IMR-90 (cell line): ENCODE data around the gene RNF19B. TPM values are rescaled to one million over a fixed set of nuclear protein-coding genes. Genes with fewer than 3 reads are reported as not detected.

Experiments
- ATAC-seq: fragments of 200-7000 bp; cut with Tn5 transposase; 2 replicates; pipeline ENCODE4 v1.9.1; 2020; ENCODE audit warnings: low read depth, mild to moderate bottlenecking, moderate library complexity
- BruUV-seq: library from RNA; stranded (reverse); fragments of 400-500 nt; replicated peaks from 2 replicates; lab custom pipeline; 2021; lab: Mats Ljungman, UMichigan
- CTCF ChIA-PET: fragments of 300-600 bp; formaldehyde crosslinking; extraction: SDS; loops from one replicate; lab custom pipeline; 2021; ENCODE audit warnings: antibody characterized with exemption; lab: Yijun Ruan, JAX
- POLR2A ChIA-PET: fragments of 300-600 bp; sonication (Branson Sonifier 250); formaldehyde crosslinking; loops from one replicate; lab custom pipeline; 2022; ENCODE audit warnings: antibody characterized with exemption; ENCODE audit not compliant: unreplicated experiment; lab: Charles Lee
- DNase-seq: peaks from one replicate; pipeline ENCODE4 v3.0.0; 2013
- H2AFZ ChIP-seq: replicated peaks from 2 replicates; pipeline ENCODE3; 2013; ENCODE audit warnings: low read length, mild to moderate bottlenecking; ENCODE audit not compliant: poor library complexity
- H2AK5ac ChIP-seq: 2 replicates; pipeline ENCODE4 v1.6.1; 2013; ENCODE audit warnings: low read depth, low read length, inconsistent platforms
- H2AK9ac ChIP-seq: replicated peaks from 2 replicates; pipeline ENCODE3; 2013; ENCODE audit warnings: mild to moderate bottlenecking, low read depth, low read length, moderate library complexity; ENCODE audit not compliant: poor library complexity
- H2BK120ac ChIP-seq: 2 replicates; pipeline ENCODE4 v1.6.1; 2013; ENCODE audit warnings: low read depth, low read length, inconsistent platforms
- H2BK15ac ChIP-seq: 3 replicates; pipeline ENCODE4 v1.6.1; 2013; ENCODE audit warnings: low read depth, low read length, inconsistent platforms
- H2BK20ac ChIP-seq: 2 replicates; pipeline ENCODE4 v1.6.1; 2013; ENCODE audit warnings: low read depth, mild to moderate bottlenecking, inconsistent platforms, low read length, moderate library complexity
- H2BK5ac ChIP-seq: 2 replicates; pipeline ENCODE4 v1.6.1; 2013; ENCODE audit warnings: mild to moderate bottlenecking, low read depth, low read length, inconsistent platforms; ENCODE audit not compliant: poor library complexity, severe bottlenecking
- H3K14ac ChIP-seq: replicated peaks from 2 replicates; pipeline ENCODE4 v1.6.1; 2013; ENCODE audit warnings: low read depth, low read length, inconsistent platforms
- H3K18ac ChIP-seq: 2 replicates; pipeline ENCODE4 v1.6.1; 2013; ENCODE audit warnings: low read depth, low read length, control low read depth
- H3K23ac ChIP-seq: 2 replicates; pipeline ENCODE4 v1.6.1; 2013; ENCODE audit warnings: low read depth, low read length, inconsistent platforms
- H3K27ac ChIP-seq: 2 replicates; pipeline ENCODE4 v1.5.1; 2013; ENCODE audit warnings: mild to moderate bottlenecking, control low read depth, low read length; ENCODE audit not compliant: insufficient read depth
- H3K27me3 ChIP-seq: 2 replicates; pipeline ENCODE4 v1.6.1; 2013; ENCODE audit warnings: low read length; ENCODE audit not compliant: control insufficient read depth, insufficient read depth
- H3K36me3 ChIP-seq: 2 replicates; pipeline ENCODE4 v1.6.1; 2013; ENCODE audit warnings: low read length, mixed read lengths; ENCODE audit not compliant: control insufficient read depth, insufficient read depth
- H3K4ac ChIP-seq: 2 replicates; pipeline ENCODE4 v1.6.1; 2013; ENCODE audit warnings: low read depth, low read length, inconsistent platforms
- H3K4me1 ChIP-seq: 2 replicates; pipeline ENCODE4 v1.6.1; 2013; ENCODE audit warnings: low read length, mixed read lengths; ENCODE audit not compliant: control insufficient read depth, insufficient read depth
- H3K4me2 ChIP-seq: 2 replicates; pipeline ENCODE4 v1.6.1; 2013; ENCODE audit warnings: low read depth, mild to moderate bottlenecking, control low read depth, low read length, moderate library complexity
- H3K4me3 ChIP-seq: 2 replicates; pipeline ENCODE4 v1.5.1; 2013; ENCODE audit warnings: low read depth, mild to moderate bottlenecking, control low read depth, low read length, moderate library complexity; ENCODE audit not compliant: insufficient read depth
- H3K56ac ChIP-seq: 2 replicates; pipeline ENCODE4 v1.6.1; 2013; ENCODE audit warnings: low read length, inconsistent platforms; ENCODE audit not compliant: insufficient read depth; ENCODE audit errors: extremely low read depth
- H3K79me1 ChIP-seq, 2 experiments: 2 replicates each; pipeline ENCODE4 v1.6.1; 2013; ENCODE audit warnings: low read length in 2 of 2, inconsistent platforms in 1 of 2, low read depth in 1 of 2
- H3K9ac ChIP-seq: 2 replicates; pipeline ENCODE4 v1.6.1; 2013; ENCODE audit warnings: low read depth, low read length, control low read depth
- H3K9me1 ChIP-seq: 2 replicates; pipeline ENCODE4 v1.6.1; 2013; ENCODE audit warnings: low read length, inconsistent platforms; ENCODE audit not compliant: insufficient read depth
- H3K9me3 ChIP-seq: 2 replicates; pipeline ENCODE4 v1.6.1; 2013; ENCODE audit warnings: low read length; ENCODE audit not compliant: control insufficient read depth, insufficient read depth
- H4K20me1 ChIP-seq: 2 replicates; pipeline ENCODE4 v1.6.1; 2013; ENCODE audit warnings: low read length, inconsistent platforms; ENCODE audit not compliant: insufficient read depth
- H4K5ac ChIP-seq: 2 replicates; pipeline ENCODE4 v1.6.1; 2013; ENCODE audit warnings: mild to moderate bottlenecking, low read depth, low read length, control low read depth
- H4K8ac ChIP-seq, 2 experiments: 2 replicates each; pipeline ENCODE4 v1.6.1; 2013; ENCODE audit warnings: low read depth in 2 of 2, low read length in 2 of 2, control low read depth in 1 of 2, inconsistent platforms in 1 of 2
- H4K91ac ChIP-seq: 2 replicates; pipeline ENCODE4 v1.6.1; 2013; ENCODE audit warnings: low read depth, low read length, inconsistent platforms; ENCODE audit not compliant: insufficient read depth
- BHLHE40 ChIP-seq: fragments of 150-350 bp; IDR thresholded peaks from 2 replicates; pipeline ENCODE4 v1.6.1; 2016; ENCODE audit warnings: mild to moderate bottlenecking, low read depth, low read length
- CEBPB ChIP-seq: IDR thresholded peaks from 2 replicates; pipeline ENCODE4 v1.6.1; 2012; ENCODE audit warnings: low read depth, low read length, improper control_type of control experiment
- CHD1 ChIP-seq: IDR thresholded peaks from 2 replicates; pipeline ENCODE4 v1.6.1; 2012; ENCODE audit warnings: low read depth, low read length, improper control_type of control experiment
- FOS ChIP-seq: fragments of 150-350 bp; IDR thresholded peaks from 2 replicates; pipeline ENCODE4 v1.6.1; 2016; ENCODE audit warnings: low read depth, low read length
- MAFK ChIP-seq: IDR thresholded peaks from 2 replicates; pipeline ENCODE4 v1.6.1; 2012; ENCODE audit warnings: low read depth, low read length, improper control_type of control experiment
- MAZ ChIP-seq: IDR thresholded peaks from 2 replicates; pipeline ENCODE4 v1.6.1; 2012; ENCODE audit warnings: low read depth, mild to moderate bottlenecking, low read length, improper control_type of control experiment, moderate library complexity, borderline replicate concordance
- MXI1 ChIP-seq: IDR thresholded peaks from 2 replicates; pipeline ENCODE4 v1.6.1; 2012; ENCODE audit warnings: low read depth, mild to moderate bottlenecking, low read length, moderate library complexity, borderline replicate concordance
- NFE2L2 ChIP-seq: fragments of 150-350 bp; IDR thresholded peaks from 2 replicates; pipeline ENCODE4 v1.6.1; 2016; ENCODE audit warnings: low read depth, mild to moderate bottlenecking, low read length
- POLR2A ChIP-seq: IDR thresholded peaks from 2 replicates; pipeline ENCODE4 v1.6.1; 2012; ENCODE audit warnings: mild to moderate bottlenecking, low read depth, low read length
- RAD21 ChIP-seq: IDR thresholded peaks from 2 replicates; pipeline ENCODE4 v1.6.1; 2012; ENCODE audit warnings: low read length, improper control_type of control experiment
- RCOR1 ChIP-seq: IDR thresholded peaks from 2 replicates; pipeline ENCODE4 v1.6.1; 2012; ENCODE audit warnings: mild to moderate bottlenecking, low read length, improper control_type of control experiment; ENCODE audit not compliant: insufficient replicate concordance
- RFX5 ChIP-seq: IDR thresholded peaks from 2 replicates; pipeline ENCODE4 v1.8.0; 2012; ENCODE audit warnings: low read depth, mild to moderate bottlenecking, low read length, moderate library complexity
- SMC3 ChIP-seq: fragments of 150-350 bp; IDR thresholded peaks from 2 replicates; pipeline ENCODE4 v1.6.1; 2016; ENCODE audit warnings: low read depth, mild to moderate bottlenecking, antibody characterized with exemption, low read length, moderate library complexity
- WGBS, 2 experiments: methylation state at CpG; one replicate each; pipeline versions ENCODE4 v1.1.5 to v1.1.7; 2013; ENCODE audit warnings: missing lambda C conversion rate in 2 of 2; ENCODE audit not compliant: insufficient read length in 1 of 2; ENCODE audit errors: extremely low coverage in 2 of 2; 5-methylcytosine and 5-hydroxymethylcytosine counted together
- dilution Hi-C: fragments of 300-500 bp; cut with HindIII; formaldehyde crosslinking; loops from one replicate; pipeline ENCODE4 v1.14.3; 2018; ENCODE audit warnings: low sequenced_read_pairs; ENCODE audit not compliant: unreplicated experiment
- in situ Hi-C: fragments of 300-500 bp; cut with MboI; formaldehyde crosslinking; loops from 3 replicates; pipeline ENCODE4 v1.14.3; 2019; ENCODE audit warnings: low sequenced_read_pairs, inconsistent platforms, mixed read lengths
- intact Hi-C: fragments of 100-400 bp; cut with micrococcal nuclease; formaldehyde crosslinking; loops from 2 replicates; pipeline ENCODE4 v1.10.0; 2022
- polyA plus RNA-seq, 3 experiments: library from polyadenylated mRNA; depleted of rRNA; stranded (reverse); fragments of >200 nt; gene quantifications; 2 replicates each; pipeline ENCODE4 v1.2.3, GENCODE V29; 2012; ENCODE audit warnings: low replicate concordance in 1 of 3
- total RNA-seq: library from RNA; depleted of rRNA; stranded (reverse); fragments of >200 nt; gene quantifications from 2 replicates; pipeline ENCODE4 v1.2.3, GENCODE V29; 2012
- TF ChIP-seq, protein P1 (sequence below): fragments of 150-350 bp; IDR thresholded peaks from 2 replicates; pipeline ENCODE4 v1.6.1; 2017; ENCODE audit warnings: mild to moderate bottlenecking, antibody characterized with exemption, low read length, low read depth
- TF ChIP-seq, protein P2 (sequence below): conservative IDR thresholded peaks from 2 replicates; pipeline ENCODE4 v1.5.1; 2012; ENCODE audit warnings: mild to moderate bottlenecking, low read depth, low read length, improper control_type of control experiment
- TF ChIP-seq, protein P3 (sequence below): fragments of 150-350 bp; IDR thresholded peaks from 2 replicates; pipeline ENCODE4 v1.6.1; 2016; ENCODE audit warnings: low read depth, mild to moderate bottlenecking, low read length, moderate library complexity, borderline replicate concordance

The RNF19B gene
- total and polyA plus RNA-seq, 2 of the 4 experiments (the other 2 are of a cell fraction): 10.0 to 11.6 TPM

DNA sequence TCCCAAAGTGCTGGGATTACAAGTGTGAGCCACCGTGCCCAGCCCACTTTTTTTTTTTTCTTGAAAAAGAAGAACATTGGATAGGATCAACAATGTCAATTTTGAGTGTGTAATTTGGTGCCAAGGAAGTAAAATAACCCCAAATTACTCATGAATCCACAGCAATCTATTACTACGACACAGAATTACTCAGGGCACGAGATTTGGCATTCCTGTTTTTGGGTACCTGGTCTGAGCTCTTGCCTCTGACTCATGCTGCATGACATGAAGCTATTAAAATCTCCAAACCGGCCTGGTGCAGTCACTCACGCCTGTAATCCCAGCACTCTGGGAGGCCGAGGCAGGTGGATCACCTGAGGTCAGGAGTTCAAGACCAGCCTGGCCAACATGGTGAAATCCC, 10.4 kb downstream of the RNF19B start:
- no peak overlapping the region for H2AK9ac ChIP-seq
- no peaks in the 10 kb centered on the region for H3K27me3 ChIP-seq
- in situ Hi-C loops (no loop called here), intact Hi-C loops (no loop called here), dilution Hi-C loops (no loop called here)
- ChIA-PET CTCF (no interaction called here), POLR2A (no interaction called here)
- H3K27ac ChIP-seq: no peak overlapping the region
- H4K20me1 ChIP-seq: peaks cover 21% of the 10 kb centered on the region
- no peak overlapping the region for H2AFZ ChIP-seq
- 0 out of 2 replicates have a peak, but pooled peaks cover 6% of the 10 kb centered on the region for H3K9me1 ChIP-seq
- no peak overlapping the region for H4K91ac ChIP-seq
- H3K4me2 ChIP-seq: no peak overlapping the region
- no peak for DNase-seq
- H3K4me1 ChIP-seq: peaks cover 5% of the 10 kb centered on the region
- H2BK20ac ChIP-seq: no peak overlapping the region
- H2BK5ac ChIP-seq: no peak overlapping the region
- H2AK5ac ChIP-seq: no peak overlapping the region
- no peak overlapping the region for H3K9ac ChIP-seq
- no TSS peak for BruUV-seq
- no peak overlapping the region for H2BK120ac ChIP-seq
- no peak overlapping the region for H3K14ac ChIP-seq
- no peaks in the 10 kb centered on the region for H3K36me3 ChIP-seq
- no peak overlapping the region for H3K4me3 ChIP-seq
- H4K8ac ChIP-seq: no peak overlapping the region
- H3K4ac ChIP-seq: no peak overlapping the region
- ATAC-seq: no peak
- H3K79me1 ChIP-seq: peaks cover 35 to 61% of the 10 kb centered on the region in 2 experiments
- H3K23ac ChIP-seq: no peak overlapping the region
- no peak overlapping the region for H2BK15ac ChIP-seq
- no peak overlapping the region for H4K5ac ChIP-seq
- no peaks in the 10 kb centered on the region for H3K9me3 ChIP-seq
- no peak overlapping the region for H3K56ac ChIP-seq
- 72% methylated on average over 5 of the region's 6 CpGs; no CpG with 5 or more reads in 1 of the 2 experiments for WGBS, 2 experiments
- H3K18ac ChIP-seq: no peak overlapping the region
- TF ChIP-seq, protein P1, sequence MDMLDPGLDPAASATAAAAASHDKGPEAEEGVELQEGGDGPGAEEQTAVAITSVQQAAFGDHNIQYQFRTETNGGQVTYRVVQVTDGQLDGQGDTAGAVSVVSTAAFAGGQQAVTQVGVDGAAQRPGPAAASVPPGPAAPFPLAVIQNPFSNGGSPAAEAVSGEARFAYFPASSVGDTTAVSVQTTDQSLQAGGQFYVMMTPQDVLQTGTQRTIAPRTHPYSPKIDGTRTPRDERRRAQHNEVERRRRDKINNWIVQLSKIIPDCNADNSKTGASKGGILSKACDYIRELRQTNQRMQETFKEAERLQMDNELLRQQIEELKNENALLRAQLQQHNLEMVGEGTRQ: no peak
- no peak for TF ChIP-seq SMC3
- TF ChIP-seq, protein P2, sequence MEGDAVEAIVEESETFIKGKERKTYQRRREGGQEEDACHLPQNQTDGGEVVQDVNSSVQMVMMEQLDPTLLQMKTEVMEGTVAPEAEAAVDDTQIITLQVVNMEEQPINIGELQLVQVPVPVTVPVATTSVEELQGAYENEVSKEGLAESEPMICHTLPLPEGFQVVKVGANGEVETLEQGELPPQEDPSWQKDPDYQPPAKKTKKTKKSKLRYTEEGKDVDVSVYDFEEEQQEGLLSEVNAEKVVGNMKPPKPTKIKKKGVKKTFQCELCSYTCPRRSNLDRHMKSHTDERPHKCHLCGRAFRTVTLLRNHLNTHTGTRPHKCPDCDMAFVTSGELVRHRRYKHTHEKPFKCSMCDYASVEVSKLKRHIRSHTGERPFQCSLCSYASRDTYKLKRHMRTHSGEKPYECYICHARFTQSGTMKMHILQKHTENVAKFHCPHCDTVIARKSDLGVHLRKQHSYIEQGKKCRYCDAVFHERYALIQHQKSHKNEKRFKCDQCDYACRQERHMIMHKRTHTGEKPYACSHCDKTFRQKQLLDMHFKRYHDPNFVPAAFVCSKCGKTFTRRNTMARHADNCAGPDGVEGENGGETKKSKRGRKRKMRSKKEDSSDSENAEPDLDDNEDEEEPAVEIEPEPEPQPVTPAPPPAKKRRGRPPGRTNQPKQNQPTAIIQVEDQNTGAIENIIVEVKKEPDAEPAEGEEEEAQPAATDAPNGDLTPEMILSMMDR: no peak
- TF ChIP-seq, protein P3, sequence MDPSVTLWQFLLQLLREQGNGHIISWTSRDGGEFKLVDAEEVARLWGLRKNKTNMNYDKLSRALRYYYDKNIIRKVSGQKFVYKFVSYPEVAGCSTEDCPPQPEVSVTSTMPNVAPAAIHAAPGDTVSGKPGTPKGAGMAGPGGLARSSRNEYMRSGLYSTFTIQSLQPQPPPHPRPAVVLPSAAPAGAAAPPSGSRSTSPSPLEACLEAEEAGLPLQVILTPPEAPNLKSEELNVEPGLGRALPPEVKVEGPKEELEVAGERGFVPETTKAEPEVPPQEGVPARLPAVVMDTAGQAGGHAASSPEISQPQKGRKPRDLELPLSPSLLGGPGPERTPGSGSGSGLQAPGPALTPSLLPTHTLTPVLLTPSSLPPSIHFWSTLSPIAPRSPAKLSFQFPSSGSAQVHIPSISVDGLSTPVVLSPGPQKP: no peak
- no peak for TF ChIP-seq RCOR1
- TF ChIP-seq RAD21: no peak
- TF ChIP-seq MAFK: no peak
- TF ChIP-seq MXI1: no peak
- TF ChIP-seq CHD1: no peak
- no peak for TF ChIP-seq FOS
- no peak for TF ChIP-seq RFX5
- TF ChIP-seq BHLHE40: no peak
- no peak for TF ChIP-seq POLR2A
- TF ChIP-seq NFE2L2: no peak
- no peak for TF ChIP-seq MAZ
- TF ChIP-seq CEBPB: no peak
